Gastroesophageal sphincter (tissue), 3 donors: Measurements from ENCODE around the gene VRK2.

Experiments
- CTCF ChIP-seq, 4 experiments: fragments of 200-600 bp in 2 of 4; fragments of 450-650 bp in 2 of 4; sonication (generic) in 1 of 4; IDR thresholded peaks; one replicate each; pipeline ENCODE4 v1.5.1; 2017 to 2019; ENCODE audit warnings: antibody characterized with exemption in 4 of 4, mild to moderate bottlenecking in 2 of 4, moderate library complexity in 2 of 4
- EP300 ChIP-seq: sonication (generic); formaldehyde crosslinking; IDR thresholded peaks from one replicate; pipeline ENCODE4 v1.6.1; 2017; ENCODE audit warnings: antibody characterized with exemption, mild to moderate bottlenecking
- POLR2A ChIP-seq, 2 donors: fragments of 450-650 bp; IDR thresholded peaks; one replicate each; pipeline ENCODE4 v1.6.1; 2017; ENCODE audit warnings: antibody characterized with exemption in 2 of 2, mild to moderate bottlenecking in 2 of 2, moderate library complexity in 1 of 2

- TF ChIP-seq POLR2A (IDR thresholded peaks at IDR 0.05) (no peak), CTCF (IDR thresholded peaks at IDR 0.05) (no peak), EP300 (no peak)
Observed at GRCh38 chr2:58019229-58019628, 27.4 kb upstream of the VRK2 start.
